ENCODE results near the gene ZNF232.
"Not testable (repeated sequence)": the region's sequence is repeated elsewhere in the genome, so short reads cannot be mapped to it uniquely, and the experiment has no call there.

ZNF232 gene

DNA sequence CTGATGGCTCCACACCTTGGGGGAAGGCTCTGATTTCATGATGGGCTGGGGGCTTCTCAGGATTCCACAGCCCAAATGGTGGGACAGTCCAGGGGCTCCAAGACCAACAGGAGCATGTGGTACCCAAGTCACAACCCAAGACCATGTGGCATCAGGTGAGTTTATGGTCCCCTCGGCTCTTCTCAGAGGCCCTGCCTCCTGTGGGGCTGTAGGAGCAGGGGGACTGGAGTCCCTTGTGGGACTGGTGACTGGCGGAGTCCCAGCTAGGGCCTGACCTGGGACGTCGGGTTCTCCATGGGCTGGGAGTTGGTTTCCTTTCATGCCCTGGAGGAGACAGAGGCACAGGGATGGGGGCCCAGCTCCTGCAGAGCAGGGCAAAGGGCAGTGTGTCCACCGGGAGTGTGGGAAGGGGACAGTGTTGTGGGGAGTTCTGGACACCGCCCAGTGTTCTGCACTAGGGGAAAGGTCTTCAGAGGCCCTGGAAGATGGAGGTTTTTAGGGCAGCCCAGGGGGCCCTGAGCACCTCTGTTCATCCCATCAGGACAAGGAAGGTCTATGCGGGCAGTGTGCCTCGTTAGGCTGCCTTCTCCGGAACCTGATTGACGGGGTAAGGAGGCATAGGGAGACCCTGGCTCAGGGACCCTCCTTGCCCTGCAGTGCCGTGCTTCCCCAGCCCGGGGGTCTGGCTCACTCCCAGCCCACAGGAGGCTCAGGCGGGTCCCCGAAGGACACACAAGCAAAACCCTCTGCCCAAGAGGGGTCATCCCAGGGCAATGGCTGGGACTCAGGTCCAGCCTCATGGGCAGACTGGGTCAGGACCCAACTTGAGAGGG lies 25.1 kb upstream of the ZNF232 start:
- not testable (repeated sequence) for H2AK5ac ChIP-seq (ENCODE audit: low read length, severe bottlenecking); DNase-seq; H3K4me2 ChIP-seq (ENCODE audit: low read length, poor library complexity, severe bottlenecking); H3K9ac ChIP-seq (ENCODE audit: low read length); H2AFZ ChIP-seq (ENCODE audit: low read depth, low read length); H2BK5ac ChIP-seq (ENCODE audit: low read depth, low read length, poor library complexity, severe bottlenecking); H3K9me3 ChIP-seq (ENCODE audit: control insufficient read depth, low read length); H3K4me3 ChIP-seq (ENCODE audit: insufficient read depth in 1 of 2, low read depth in 1 of 2, low read length in 2 of 2); H3K79me1 ChIP-seq (replicated peaks; ENCODE audit: low read length, poor library complexity, severe bottlenecking); H2BK15ac ChIP-seq (ENCODE audit: low read depth, poor library complexity, severe bottlenecking); H3K27ac ChIP-seq (ENCODE audit: low read length, poor library complexity, severe bottlenecking); H3K4me1 ChIP-seq (ENCODE audit: control insufficient read depth, insufficient read depth, low read depth, low read length); H3K18ac ChIP-seq (ENCODE audit: low read depth in 1 of 2, low read length in 2 of 2); H3K27me3 ChIP-seq (ENCODE audit: control insufficient read depth in 1 of 2, insufficient read depth in 1 of 2, low read length in 2 of 2); H4K8ac ChIP-seq (ENCODE audit: low read length); H2BK120ac ChIP-seq (ENCODE audit: low read depth, low read length); H3K36me3 ChIP-seq (ENCODE audit: control insufficient read depth in 1 of 2, insufficient read depth in 2 of 2, low read depth in 1 of 2, low read length in 2 of 2); H3K4ac ChIP-seq (ENCODE audit: low read depth in 1 of 2, low read length in 2 of 2); H4K91ac ChIP-seq (ENCODE audit: low read length); H2BK12ac ChIP-seq (ENCODE audit: low read length in 2 of 2); H3K23ac ChIP-seq (ENCODE audit: low read length in 2 of 2); H3K14ac ChIP-seq (ENCODE audit: low read length in 2 of 2)
- WGBS, result 87% methylated on average over 14 of the region's 14 CpGs

DNA sequence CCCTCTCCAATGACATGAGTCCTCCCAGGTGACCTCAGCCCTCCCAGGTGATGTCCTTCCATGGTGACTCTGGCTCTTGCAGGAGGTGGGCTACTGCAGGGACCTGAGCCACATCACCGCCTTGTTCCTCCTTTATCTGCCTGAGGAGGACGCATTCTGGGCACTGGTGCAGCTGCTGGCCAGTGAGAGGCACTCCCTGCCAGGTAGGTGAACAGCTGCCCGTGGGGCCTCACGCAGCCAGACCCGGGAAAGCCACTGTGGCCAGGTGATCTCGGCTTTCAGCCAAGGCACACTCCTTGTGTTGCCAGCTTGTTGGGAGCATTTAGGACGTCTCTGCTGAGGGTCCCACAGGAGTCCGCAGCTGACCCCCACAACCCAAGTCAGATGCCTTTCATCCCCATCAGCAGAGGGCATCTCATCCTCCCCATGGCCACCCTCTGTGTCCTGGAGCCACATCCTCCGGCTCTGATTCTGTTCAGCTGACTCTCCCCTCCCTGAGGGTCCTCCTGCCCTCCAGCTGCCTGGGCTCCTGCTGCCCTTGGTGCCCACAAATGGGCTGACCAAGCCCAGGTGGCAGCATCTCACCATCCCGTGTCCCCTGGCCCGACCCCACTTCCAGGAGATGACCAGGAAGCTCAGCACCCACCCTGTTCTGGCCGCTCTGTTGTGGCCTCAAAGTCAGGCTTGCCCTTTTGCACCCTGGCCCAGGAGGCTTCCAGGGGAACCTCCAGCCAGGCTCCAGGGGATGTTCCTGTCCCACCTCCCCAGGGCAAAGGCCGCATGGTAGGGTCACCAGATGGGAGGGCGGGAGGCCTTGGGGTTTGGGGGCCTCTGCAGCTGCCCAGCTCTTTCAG lies 24.3 kb upstream of the ZNF232 start:
- H3K4ac ChIP-seq (ENCODE audit: low read depth in 1 of 2, low read length in 2 of 2), result no peak overlapping the region
- H3K4me2 ChIP-seq (ENCODE audit: low read length, poor library complexity, severe bottlenecking), result no peak overlapping the region
- H3K27me3 ChIP-seq (ENCODE audit: control insufficient read depth in 1 of 2, insufficient read depth in 1 of 2, low read length in 2 of 2), result peaks cover 0 to 3% of the 10 kb centered on the region in 2 experiments
- H4K8ac ChIP-seq (ENCODE audit: low read length), result no peak overlapping the region
- no peak overlapping the region for H3K4me3 ChIP-seq (ENCODE audit: insufficient read depth in 1 of 2, low read depth in 1 of 2, low read length in 2 of 2)
- H3K79me1 ChIP-seq (replicated peaks; ENCODE audit: low read length, poor library complexity, severe bottlenecking), result no peaks in the 10 kb centered on the region
- H3K4me1 ChIP-seq (ENCODE audit: control insufficient read depth, insufficient read depth, low read depth, low read length), result no peaks in the 10 kb centered on the region
- H2AFZ ChIP-seq (ENCODE audit: low read depth, low read length), result no peak overlapping the region
- no peak overlapping the region for H2BK5ac ChIP-seq (ENCODE audit: low read depth, low read length, poor library complexity, severe bottlenecking)
- H2BK15ac ChIP-seq (ENCODE audit: low read depth, poor library complexity, severe bottlenecking), result no peak overlapping the region
- WGBS, result 84% methylated on average over 14 of the region's 14 CpGs
- no peaks in the 10 kb centered on the region for H3K36me3 ChIP-seq (ENCODE audit: control insufficient read depth in 1 of 2, insufficient read depth in 2 of 2, low read depth in 1 of 2, low read length in 2 of 2)
- H3K23ac ChIP-seq (ENCODE audit: low read length in 2 of 2), result no peak overlapping the region
- H3K27ac ChIP-seq (ENCODE audit: low read length, poor library complexity, severe bottlenecking), result no peak overlapping the region
- no peak overlapping the region for H3K9ac ChIP-seq (ENCODE audit: low read length)
- no peak overlapping the region for H2BK12ac ChIP-seq (ENCODE audit: low read length in 2 of 2)
- no peak for DNase-seq
- H3K18ac ChIP-seq (ENCODE audit: low read depth in 1 of 2, low read length in 2 of 2), result no peak overlapping the region
- H4K91ac ChIP-seq (ENCODE audit: low read length), result no peak overlapping the region
- H2BK120ac ChIP-seq (ENCODE audit: low read depth, low read length), result no peak overlapping the region
- H2AK5ac ChIP-seq (ENCODE audit: low read length, severe bottlenecking), result no peak overlapping the region
- no peaks in the 10 kb centered on the region for H3K9me3 ChIP-seq (ENCODE audit: control insufficient read depth, low read length)
- no peak overlapping the region for H3K14ac ChIP-seq (ENCODE audit: low read length in 2 of 2)

DNA sequence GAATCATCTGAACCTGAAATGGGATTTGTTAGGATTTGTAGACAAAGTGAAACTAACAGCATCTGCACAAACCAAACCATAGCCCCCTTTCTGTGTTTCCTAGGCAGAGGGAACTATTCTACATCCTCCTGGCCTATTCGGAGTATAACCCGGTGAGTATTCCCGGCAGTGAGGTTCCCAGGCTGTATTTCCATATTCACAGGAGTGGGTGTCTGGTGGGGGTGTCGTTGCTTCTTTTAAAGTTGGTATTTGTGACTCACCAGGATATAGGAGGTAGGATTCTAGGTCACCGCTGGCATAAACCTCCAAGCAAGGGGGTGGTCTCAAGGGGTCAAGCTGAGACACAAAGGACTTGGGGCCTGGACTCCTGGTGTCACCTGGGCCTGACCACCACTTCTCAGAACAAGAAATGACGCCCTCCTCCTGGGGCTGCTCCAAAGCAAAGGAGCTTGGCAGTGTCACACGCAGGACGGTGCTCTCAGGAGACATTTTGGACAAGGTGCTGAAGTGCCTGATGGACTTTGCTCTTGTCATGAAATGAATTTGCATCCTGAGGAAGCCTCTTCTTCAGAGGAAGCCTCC lies 23.5 kb upstream of the ZNF232 start:
- DNase-seq, result peak; percentile 13

DNA sequence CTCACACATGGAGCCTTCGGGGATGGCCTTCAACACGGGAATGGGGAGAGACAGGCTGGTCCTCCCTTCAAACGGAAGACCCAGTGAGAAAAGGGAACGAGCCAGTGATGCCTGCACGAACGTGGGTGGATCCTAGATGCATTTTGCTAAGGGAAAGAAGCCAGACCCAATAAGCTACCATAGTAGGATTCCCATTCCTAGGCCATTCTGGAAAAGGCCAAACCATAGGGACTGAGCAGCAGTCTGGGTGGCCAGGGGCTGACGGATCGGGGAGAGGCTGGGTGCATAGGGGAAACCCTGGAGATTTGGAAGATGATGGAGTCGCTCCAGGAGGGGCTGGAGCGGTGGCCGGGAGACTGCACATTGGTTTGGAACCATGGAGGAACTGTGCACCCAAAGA lies 22.9 kb upstream of the ZNF232 start:
- H2BK120ac ChIP-seq (ENCODE audit: low read depth, low read length); H2BK5ac ChIP-seq (ENCODE audit: low read depth, low read length, poor library complexity, severe bottlenecking); H3K4me2 ChIP-seq (ENCODE audit: low read length, poor library complexity, severe bottlenecking); H3K4me3 ChIP-seq (ENCODE audit: insufficient read depth in 1 of 2, low read depth in 1 of 2, low read length in 2 of 2); H2BK15ac ChIP-seq (ENCODE audit: low read depth, poor library complexity, severe bottlenecking); H3K27ac ChIP-seq (ENCODE audit: low read length, poor library complexity, severe bottlenecking); H3K9me3 ChIP-seq (ENCODE audit: control insufficient read depth, low read length); H3K4me1 ChIP-seq (ENCODE audit: control insufficient read depth, insufficient read depth, low read depth, low read length); H2AFZ ChIP-seq (ENCODE audit: low read depth, low read length); H3K18ac ChIP-seq (ENCODE audit: low read depth in 1 of 2, low read length in 2 of 2); H2AK5ac ChIP-seq (ENCODE audit: low read length, severe bottlenecking); H3K79me1 ChIP-seq (replicated peaks; ENCODE audit: low read length, poor library complexity, severe bottlenecking); H3K14ac ChIP-seq (ENCODE audit: low read length in 2 of 2); H3K36me3 ChIP-seq (ENCODE audit: control insufficient read depth in 1 of 2, insufficient read depth in 2 of 2, low read depth in 1 of 2, low read length in 2 of 2); H4K91ac ChIP-seq (ENCODE audit: low read length); H2BK12ac ChIP-seq (ENCODE audit: low read length in 2 of 2); H4K8ac ChIP-seq (ENCODE audit: low read length); H3K4ac ChIP-seq (ENCODE audit: low read depth in 1 of 2, low read length in 2 of 2); DNase-seq; H3K23ac ChIP-seq (ENCODE audit: low read length in 2 of 2); H3K9ac ChIP-seq (ENCODE audit: low read length): not testable (repeated sequence)
- 83% methylated on average over 11 of the region's 11 CpGs for WGBS
- peaks cover 3 to 11% of the 10 kb centered on the region in 2 experiments for H3K27me3 ChIP-seq (ENCODE audit: control insufficient read depth in 1 of 2, insufficient read depth in 1 of 2, low read length in 2 of 2)

More for the DNA sequence above, 23.5 kb upstream of the ZNF232 start:
- not testable (repeated sequence) for H3K27me3 ChIP-seq (ENCODE audit: control insufficient read depth in 1 of 2, insufficient read depth in 1 of 2, low read length in 2 of 2); H4K8ac ChIP-seq (ENCODE audit: low read length); H3K23ac ChIP-seq (ENCODE audit: low read length in 2 of 2); H3K27ac ChIP-seq (ENCODE audit: low read length, poor library complexity, severe bottlenecking); H4K91ac ChIP-seq (ENCODE audit: low read length); H3K9ac ChIP-seq (ENCODE audit: low read length); H2BK120ac ChIP-seq (ENCODE audit: low read depth, low read length); H3K4me1 ChIP-seq (ENCODE audit: control insufficient read depth, insufficient read depth, low read depth, low read length); H3K4me2 ChIP-seq (ENCODE audit: low read length, poor library complexity, severe bottlenecking); H3K79me1 ChIP-seq (replicated peaks; ENCODE audit: low read length, poor library complexity, severe bottlenecking); H3K4ac ChIP-seq (ENCODE audit: low read depth in 1 of 2, low read length in 2 of 2); H2AFZ ChIP-seq (ENCODE audit: low read depth, low read length); H2BK12ac ChIP-seq (ENCODE audit: low read length in 2 of 2); H3K9me3 ChIP-seq (ENCODE audit: control insufficient read depth, low read length); H3K36me3 ChIP-seq (ENCODE audit: control insufficient read depth in 1 of 2, insufficient read depth in 2 of 2, low read depth in 1 of 2, low read length in 2 of 2); H2BK5ac ChIP-seq (ENCODE audit: low read depth, low read length, poor library complexity, severe bottlenecking); H2BK15ac ChIP-seq (ENCODE audit: low read depth, poor library complexity, severe bottlenecking); H2AK5ac ChIP-seq (ENCODE audit: low read length, severe bottlenecking); H3K18ac ChIP-seq (ENCODE audit: low read depth in 1 of 2, low read length in 2 of 2); H3K14ac ChIP-seq (ENCODE audit: low read length in 2 of 2); H3K4me3 ChIP-seq (ENCODE audit: insufficient read depth in 1 of 2, low read depth in 1 of 2, low read length in 2 of 2)
- WGBS, result 79% methylated on average over 8 of the region's 8 CpGs

Measured in mesenchymal stem cell (in vitro differentiated cells and primary cell).